ENCODE results near the gene ZNF586. TPM values are rescaled to one million over a fixed set of nuclear protein-coding genes. Genes with fewer than 3 reads are reported as not detected.
A peak's percentile ranks its signal among the peaks of the same experiment; 100 is the strongest.

ZNF586 gene
- total and polyA plus RNA-seq, 10 of the 15 experiments (the other 5 are each of a cell fraction or from before 2014, with no cell fraction given) = 3.9 to 24.2 (median 15.0) TPM

GRCh38 chr19:57819475-57820148 lies 50.1 kb downstream of the ZNF586 start (continued):
- TF ChIP-seq SREBF2 (IDR thresholded peaks at IDR 0.05; ENCODE audit: low read length) (peak; percentile 78), ZNF217 (IDR thresholded peaks at IDR 0.05) (no peak), SRF (IDR thresholded peaks at IDR 0.05; ENCODE audit: low read depth in 2 of 2, low read length in 2 of 2) (no peak), CEBPB (IDR thresholded peaks at IDR 0.05; ENCODE audit: borderline replicate concordance in 1 of 2, low read depth in 2 of 2, low read length in 2 of 2) (no peak), ZBTB40 (IDR thresholded peaks at IDR 0.05; ENCODE audit: borderline replicate concordance) (peak; percentile 94), EGR1 (IDR thresholded peaks at IDR 0.05; ENCODE audit: borderline replicate concordance in 1 of 2, low read depth in 2 of 2, low read length in 2 of 2) (no peak), HSF1 (IDR thresholded peaks at IDR 0.05; ENCODE audit: low read depth, low read length) (no peak), ZNF384 (IDR thresholded peaks at IDR 0.05; ENCODE audit: borderline replicate concordance, low read depth, low read length) (0 out of 2 replicates have a peak, but pooled peaks have one; percentile 8), STAT1 (conservative IDR thresholded peaks at IDR 0.05) (no peak), GATAD2B (conservative IDR thresholded peaks at IDR 0.05; ENCODE audit: low read depth) (peak; percentile 79), E4F1 (IDR thresholded peaks at IDR 0.05; ENCODE audit: borderline replicate concordance, partially characterized antibody) (peak; percentile 81), SKIL (IDR thresholded peaks at IDR 0.05; ENCODE audit: low read depth, poor library complexity, severe bottlenecking) (no peak), ZNF687 (IDR thresholded peaks at IDR 0.05) (no peak; the same call in 1 of the 2 replicates)
